Glomerular visceral epithelial cell (primary cell): ENCODE data around the gene NOG.

Source experiments
- DNase-seq: peaks from one replicate; pipeline ENCODE4 v3.0.0-alpha.2; 2016; ENCODE audit errors: extremely low spot score

NOG gene

DNA sequence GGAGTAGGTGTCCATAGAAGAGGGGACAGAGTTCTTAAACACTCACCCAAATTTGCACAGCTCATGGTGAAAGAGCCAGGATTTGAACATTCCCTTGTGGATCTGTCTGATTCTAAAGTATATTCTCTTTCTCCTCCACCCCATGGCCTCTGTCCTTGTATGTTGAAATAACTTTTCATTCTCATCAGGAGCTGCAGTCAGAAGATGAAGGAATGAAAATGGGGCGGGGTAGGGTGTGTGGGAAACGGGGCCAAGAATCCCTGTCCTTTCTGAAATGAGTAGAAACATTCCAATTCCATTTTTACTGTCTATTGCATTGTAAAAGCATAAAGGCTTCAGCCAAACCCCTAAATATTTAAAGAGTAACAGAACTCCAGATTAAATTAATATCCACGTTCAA lies 42.8 kb downstream of the NOG start:
- DNase-seq, result no peak

DNA sequence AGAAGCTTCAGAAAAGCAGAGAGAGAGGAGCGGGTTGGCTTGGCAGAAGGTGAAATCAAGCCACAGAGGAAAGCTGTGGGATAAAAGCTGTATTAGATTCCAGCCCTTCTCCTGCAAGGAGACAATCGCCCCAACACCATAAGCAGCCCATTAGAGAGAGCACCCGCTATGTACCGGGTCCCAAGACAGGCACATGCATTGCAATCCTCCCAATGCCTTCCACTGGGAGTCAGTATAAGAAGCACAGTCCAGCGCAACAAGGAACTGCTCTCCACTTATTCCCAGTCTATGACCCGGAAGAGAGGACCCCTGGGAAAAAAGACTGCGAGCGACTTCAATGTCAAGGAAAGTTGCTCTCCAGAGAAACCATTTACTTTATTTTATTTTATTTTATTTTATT lies 43.8 kb downstream of the NOG start:
- no peak for DNase-seq

DNA sequence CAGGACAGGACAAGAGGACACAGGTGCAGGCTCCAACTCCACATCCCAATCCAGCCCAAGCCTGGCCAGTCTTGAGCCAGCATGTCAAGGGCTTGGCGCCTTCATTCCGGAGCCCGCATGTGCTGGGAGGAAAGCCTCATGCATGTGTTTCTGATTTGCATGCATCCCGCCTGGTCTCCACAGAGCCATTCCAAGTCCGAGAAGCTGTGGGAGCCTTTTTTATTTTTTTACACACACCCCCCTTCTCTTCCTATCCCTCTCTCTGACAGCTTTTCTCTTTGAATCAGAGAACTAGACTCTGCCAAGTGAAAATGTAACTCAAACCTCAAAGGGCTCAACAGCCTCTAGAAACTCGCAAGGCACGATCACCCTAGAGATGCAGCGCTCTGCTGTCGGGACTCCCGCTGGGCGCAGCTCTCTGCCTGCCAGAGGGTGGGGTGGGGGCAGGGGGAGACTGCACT lies 45.1 kb downstream of the NOG start:
- DNase-seq, result no peak

DNA sequence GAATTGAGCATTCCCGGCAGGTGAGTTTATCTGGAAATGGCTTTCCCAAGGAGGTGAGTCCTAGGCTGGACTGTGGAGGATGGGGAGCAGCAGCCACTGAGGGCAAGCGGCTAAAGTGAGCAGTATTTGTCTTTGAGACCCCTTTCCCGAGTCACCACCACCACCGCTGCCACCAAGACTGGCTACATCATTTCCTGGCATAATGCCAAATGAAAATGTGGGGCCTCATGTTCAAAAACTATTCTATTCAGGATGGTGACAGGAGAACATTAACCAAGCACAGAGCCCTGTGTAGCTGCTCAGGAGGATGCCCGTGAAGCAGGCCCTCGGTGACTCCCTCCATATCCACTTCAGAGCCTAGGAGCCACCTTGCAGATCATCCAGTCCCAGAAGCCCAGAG lies 46.0 kb downstream of the NOG start:
- DNase-seq, result no peak

DNA sequence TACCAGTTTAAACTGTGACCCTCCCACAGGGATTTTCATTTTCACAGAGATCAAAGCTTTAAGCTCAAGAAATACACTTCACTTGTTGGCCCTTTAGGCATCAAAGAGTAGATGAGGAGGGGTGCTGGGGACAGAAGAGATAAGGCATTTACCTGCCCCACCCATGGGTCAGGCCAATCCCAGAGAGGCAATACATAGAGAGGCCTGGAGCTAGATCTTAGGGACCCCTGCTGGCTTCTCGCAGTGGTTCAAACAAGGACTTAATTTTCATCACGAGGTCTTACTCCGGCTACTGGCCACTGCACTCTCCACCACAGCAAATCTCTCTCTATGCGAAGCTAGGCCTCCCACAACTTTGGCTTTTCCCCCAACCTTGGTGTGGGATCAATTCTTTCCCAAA lies 46.6 kb downstream of the NOG start:
- DNase-seq, result no peak

DNA sequence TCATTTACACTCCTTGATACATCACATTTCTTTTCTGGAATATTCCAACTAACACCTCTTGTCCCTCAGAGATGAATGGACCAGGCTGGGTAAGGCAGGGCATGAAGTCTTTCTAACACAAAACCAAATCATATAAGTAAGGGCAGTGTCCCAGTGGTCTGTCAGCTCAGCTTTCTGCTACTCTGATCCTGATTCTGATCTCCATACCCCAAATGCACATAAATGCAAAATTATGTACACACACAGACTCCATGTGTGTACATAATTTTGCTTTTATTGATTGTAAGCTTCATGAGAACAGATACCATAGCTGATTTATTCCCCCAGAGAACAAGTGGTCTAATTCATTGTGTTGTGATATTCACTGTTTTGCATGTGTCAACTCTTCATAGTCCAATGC lies 47.9 kb downstream of the NOG start:
- no peak for DNase-seq

DNA sequence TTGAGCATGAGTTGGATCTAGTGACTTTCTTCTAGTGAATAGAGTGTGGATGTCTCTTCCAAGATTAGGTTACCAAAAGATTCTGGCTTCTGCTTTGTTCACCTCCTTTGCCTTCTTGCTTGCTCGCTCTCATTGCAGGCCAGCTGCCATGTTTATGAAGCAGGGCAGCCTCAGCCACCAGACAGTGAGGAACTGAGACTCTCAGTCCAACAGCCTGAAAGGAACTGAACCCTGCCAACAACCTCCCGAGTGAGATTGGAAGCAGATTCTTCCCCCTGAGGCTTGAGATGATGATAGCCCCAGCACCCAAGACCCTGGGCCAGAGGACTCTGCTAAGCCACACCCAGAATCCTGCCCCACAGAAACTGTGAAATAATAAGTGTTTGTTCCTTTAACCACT lies 48.4 kb downstream of the NOG start:
- no peak for DNase-seq

DNA sequence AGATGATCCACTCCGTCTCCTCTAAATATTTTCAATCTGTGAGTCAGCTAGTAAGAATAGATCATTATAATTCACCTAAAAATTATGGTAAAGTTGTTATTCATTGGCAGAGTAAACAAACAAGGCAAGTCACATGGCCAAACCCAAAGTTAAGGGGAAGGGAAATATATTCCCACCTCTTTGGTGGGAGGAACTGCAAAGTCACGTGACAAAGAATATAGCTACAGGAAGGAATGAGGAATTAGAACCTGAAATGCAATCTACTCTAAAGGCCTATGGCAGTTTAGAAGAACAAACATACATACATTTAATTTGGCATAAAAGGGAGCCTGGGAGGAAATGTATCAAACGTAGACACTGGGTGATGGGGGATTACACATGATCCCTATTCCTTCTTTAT lies 48.9 kb downstream of the NOG start:
- DNase-seq, result no peak
